LNCAP (cell line): ENCODE data around the gene MAP2K3.

ENCODE experiments used
- TF ChIP-seq, protein P1 (sequence below): fragments of 450-650 bp; IDR thresholded peaks from 2 replicates; pipeline ENCODE4 v1.5.1; 2017; ENCODE audit warnings: mild to moderate bottlenecking

The MAP2K3 gene

DNA sequence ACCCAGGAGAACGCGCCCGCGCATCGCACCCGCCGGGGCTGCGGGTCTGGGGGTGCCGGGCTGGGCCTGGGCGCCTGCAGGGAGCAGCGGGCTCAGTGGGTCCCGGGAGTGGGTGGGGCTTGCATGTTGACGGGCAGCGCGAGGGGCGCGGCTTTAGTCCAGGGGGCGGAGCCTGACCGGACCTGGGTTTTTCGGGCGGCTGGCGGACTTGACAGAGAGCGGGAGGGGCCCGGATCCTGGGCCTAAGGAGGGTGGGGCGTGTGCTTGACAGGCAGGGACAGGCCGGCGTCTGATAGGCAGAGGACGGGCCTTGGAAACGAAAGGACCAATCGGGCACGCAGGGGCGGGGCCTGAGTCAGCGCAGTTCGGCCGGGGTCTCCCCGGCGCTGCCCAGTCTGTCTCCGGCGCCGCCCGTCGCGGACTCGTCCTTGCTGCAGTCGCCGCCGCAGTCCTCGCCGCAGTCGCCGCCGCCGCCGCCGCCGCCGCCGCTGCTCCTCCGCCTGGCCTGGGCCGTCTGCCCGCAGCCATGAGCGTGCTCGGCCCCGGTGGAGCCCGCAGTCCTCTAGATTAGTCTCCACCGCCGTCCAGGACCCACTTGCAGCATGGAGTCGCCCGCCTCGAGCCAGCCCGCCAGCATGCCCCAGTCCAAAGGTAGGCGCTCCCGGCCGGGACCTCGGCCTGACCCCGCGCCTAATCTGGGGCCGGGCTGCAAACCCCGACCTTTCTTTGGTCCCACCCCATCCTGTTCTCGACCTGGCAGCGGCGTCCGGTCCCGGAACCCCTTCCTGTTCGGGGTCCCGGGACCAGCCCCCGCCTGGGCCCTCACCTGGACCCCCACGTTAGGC, at the start of gene MAP2K3:
MAP2K3 (plus strand) TSS at position 393 of the 845 bp plus-strand sequence; CDS start at position 603, 210 bp downstream.
- TF ChIP-seq, protein P1, sequence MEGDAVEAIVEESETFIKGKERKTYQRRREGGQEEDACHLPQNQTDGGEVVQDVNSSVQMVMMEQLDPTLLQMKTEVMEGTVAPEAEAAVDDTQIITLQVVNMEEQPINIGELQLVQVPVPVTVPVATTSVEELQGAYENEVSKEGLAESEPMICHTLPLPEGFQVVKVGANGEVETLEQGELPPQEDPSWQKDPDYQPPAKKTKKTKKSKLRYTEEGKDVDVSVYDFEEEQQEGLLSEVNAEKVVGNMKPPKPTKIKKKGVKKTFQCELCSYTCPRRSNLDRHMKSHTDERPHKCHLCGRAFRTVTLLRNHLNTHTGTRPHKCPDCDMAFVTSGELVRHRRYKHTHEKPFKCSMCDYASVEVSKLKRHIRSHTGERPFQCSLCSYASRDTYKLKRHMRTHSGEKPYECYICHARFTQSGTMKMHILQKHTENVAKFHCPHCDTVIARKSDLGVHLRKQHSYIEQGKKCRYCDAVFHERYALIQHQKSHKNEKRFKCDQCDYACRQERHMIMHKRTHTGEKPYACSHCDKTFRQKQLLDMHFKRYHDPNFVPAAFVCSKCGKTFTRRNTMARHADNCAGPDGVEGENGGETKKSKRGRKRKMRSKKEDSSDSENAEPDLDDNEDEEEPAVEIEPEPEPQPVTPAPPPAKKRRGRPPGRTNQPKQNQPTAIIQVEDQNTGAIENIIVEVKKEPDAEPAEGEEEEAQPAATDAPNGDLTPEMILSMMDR, result no peak

DNA sequence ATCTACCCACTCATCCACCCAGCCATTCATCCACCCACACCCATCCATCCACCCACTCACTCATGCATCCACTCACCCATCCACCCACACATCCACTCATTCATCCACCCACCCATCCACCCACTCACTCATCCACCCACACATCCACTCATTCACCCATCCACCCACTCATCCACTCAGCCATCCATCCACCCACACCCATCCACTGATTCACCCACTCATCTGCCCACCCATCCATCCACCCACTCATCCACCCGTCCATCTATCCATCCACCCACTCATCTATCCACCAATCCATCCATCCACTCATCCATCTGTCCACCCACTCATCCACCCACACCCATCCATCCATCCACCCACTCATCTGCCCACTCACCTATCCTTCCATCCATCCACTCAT, 48.6 kb upstream of the MAP2K3 start:
- TF ChIP-seq, protein P1, result no peak

DNA sequence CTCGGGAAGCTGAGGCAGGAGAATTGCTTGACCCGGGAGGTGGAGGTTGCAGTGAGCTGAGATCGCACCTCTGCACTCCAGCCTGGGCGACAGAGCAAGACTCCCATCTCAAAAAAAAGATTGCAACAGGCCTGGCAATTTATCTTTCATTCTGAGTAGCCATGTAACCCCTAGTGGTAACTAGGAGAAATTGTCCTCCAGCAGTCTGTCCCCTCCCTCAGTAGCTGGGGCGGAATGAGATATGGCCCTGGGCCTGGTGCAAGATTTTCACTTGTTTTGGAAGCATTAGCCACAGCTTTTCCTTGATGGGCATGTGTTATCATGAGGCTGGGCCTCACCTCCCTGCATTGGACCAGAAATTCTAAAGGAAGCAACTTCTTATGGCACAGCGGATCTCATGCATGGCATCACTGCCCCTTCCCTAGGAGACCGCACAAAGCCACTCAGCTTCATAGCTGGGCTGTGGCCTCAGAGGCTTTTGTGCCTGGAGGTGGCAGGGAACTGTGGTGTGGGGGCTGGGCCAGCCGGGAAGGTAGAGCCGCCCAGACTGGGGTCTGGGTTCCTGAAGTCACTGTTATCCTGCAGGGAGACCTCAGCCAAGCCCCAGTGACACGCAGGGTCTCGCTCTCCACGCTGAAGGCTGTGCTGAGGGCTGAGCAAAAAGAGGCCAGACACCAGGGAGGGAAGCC, 44.7 kb upstream of the MAP2K3 start:
- TF ChIP-seq, protein P1, result peak; percentile 59

DNA sequence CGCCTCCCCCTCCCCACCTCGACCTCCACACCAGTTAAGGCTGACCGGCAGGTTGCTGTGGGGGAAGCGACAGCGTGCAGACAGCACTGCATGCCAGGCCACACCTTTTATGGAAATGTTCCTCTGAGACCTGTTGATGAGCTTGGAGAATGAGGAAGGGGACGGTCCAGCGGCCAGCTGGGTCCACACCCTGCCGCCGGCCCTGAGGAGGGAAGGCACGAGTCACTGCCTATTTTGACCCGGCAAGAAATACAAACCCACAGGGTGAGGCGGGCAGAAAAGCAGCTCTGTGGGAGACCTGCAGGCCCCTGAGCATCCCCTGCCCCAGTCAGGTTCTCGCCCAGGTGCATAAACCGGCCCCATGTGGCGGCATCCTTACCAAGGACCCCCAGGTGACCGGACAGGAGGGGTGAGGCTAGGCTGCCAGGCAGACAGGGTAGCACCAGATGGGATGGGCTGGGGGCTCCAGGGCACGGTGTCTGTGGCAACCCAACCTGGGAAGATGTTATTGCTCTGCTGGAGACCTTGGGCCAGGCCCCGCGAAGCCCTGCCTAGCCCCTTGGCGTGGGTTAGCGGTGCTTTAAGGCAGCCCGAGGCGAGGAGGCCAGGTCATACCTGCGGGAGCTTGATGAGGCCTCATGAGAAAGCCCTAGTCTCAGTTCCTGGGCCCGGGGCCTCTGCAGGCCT, 44.0 kb upstream of the MAP2K3 start:
- TF ChIP-seq, protein P1, result no peak

DNA sequence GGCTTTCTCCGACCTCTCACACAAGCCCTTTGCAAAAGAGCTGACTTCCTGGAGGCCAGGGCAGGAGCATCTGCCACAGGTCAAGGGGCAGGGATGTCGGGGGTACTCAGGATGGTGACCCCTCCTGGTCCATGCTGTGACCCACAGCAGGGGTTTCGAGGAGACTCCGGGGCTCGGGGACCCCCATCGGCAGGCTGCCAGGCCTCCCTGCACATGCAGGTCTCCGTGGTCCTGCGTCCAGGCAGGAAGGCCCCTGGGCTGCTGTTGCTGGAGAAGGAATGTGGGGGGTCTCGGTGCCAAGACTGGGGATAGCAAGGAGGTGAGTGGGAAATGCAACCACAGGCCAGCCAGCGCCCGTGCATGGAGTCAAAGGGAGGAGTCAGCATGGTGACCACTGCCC, 42.9 kb upstream of the MAP2K3 start:
- TF ChIP-seq, protein P1, result no peak

DNA sequence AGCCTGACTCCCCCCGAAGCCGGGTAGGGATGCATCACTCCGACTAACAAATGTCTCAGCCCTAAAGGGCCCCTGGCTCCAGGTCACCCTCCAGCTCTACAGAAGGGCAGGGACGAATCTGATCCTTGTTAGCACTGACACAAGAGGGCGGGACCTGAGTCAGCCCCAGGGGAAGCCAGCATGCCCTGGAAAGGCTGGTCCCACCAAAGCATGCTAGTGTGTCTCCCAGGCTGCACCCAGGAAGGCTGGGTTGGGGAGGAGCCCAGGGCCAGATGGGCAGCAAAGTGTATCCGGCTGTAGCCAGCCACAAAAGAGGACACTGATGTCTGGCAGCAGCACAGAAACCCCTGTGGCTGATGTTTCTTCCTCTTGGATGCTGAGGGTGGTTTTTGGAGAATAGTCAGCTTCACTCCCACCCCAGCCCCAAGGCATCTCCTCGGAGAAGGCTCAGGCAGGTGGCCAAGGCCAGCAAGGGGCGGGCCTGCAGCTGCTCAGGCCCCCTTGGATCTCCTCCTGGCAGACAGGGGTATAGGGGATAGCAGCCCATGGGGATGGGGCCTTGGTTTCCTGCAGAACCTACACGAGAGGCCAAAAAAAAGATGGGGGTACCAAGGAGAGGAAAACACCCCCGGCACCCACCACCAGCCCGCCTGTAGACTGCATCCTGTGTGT, 42.3 kb upstream of the MAP2K3 start:
- TF ChIP-seq, protein P1, result no peak

DNA sequence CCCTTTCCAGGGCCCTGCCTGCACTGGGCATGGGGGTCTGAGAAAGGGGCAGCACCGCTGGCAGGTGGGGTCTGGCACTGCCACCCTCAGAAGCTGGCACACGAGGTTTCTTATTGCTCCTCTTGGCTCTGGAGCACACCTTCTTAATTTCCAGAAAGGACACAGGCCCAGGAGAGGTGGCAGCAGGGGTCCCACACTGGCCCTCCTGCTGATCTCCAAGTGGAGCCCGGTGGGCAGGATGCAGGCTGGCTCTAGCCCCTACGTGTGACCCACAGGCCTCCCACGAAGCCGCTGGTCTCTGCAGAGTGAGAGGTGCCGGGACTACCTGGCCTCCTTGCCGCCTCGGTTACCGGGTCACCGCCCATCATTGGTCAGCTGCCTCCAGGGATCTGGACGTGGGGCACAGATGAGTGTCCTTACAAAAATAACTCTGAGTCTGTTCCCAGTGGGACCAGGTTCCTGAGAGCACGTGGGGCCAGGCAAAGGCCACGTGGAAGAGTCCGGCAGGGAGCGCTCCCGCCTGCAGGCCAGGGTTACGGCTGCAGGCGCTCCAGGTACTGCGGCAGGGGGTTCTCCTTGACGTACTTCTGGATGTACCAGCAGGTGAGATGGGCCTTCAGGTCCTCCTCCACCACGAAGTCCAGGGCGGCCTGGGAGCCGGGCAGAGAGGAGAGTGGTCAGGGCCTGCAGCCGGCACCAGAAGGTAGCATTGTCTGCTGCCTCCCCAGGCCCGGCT, 41.6 kb upstream of the MAP2K3 start:
- TF ChIP-seq, protein P1, result no peak
